ENCODE data around the gene TMEM183A.

The TMEM183A gene

GRCh38 chr1:203043830-203044545, 36.8 kb downstream of the TMEM183A start:
- H3K4me1 ChIP-seq (ENCODE audit: insufficient read depth, low read length) = no peaks in the 10 kb centered on the region
- no peak overlapping the region for H3K9ac ChIP-seq (ENCODE audit: low read depth, low read length)
- no peak overlapping the region for H3K4me3 ChIP-seq (ENCODE audit: low read length)
- no peaks in the 10 kb centered on the region for H3K36me3 ChIP-seq (ENCODE audit: insufficient read depth, low read depth, low read length)
- no peak overlapping the region for H3K27ac ChIP-seq (ENCODE audit: low read length)
- H3K9me3 ChIP-seq (ENCODE audit: insufficient read depth, low read depth, low read length) = no peaks in the 10 kb centered on the region
- no peaks in the 10 kb centered on the region; the same call in 1 of the 2 replicates for H3K27me3 ChIP-seq (ENCODE audit: insufficient read depth, low read length)

- Histone ChIP-seq H3K9me3 (ENCODE audit: insufficient read depth, low read depth, low read length) (no peaks in the 10 kb centered on the region), H3K27ac (ENCODE audit: low read length) (no peak overlapping the region), H3K9ac (ENCODE audit: low read depth, low read length) (no peak overlapping the region), H3K4me3 (ENCODE audit: low read length) (no peak overlapping the region), H3K27me3 (ENCODE audit: insufficient read depth, low read length) (no peaks in the 10 kb centered on the region; the same call in 1 of the 2 replicates), H3K4me1 (ENCODE audit: insufficient read depth, low read length) (no peaks in the 10 kb centered on the region), H3K36me3 (ENCODE audit: insufficient read depth, low read depth, low read length) (no peaks in the 10 kb centered on the region)
Observed at GRCh38 chr1:203044546-203045250, 37.5 kb downstream of the TMEM183A start.

- Histone ChIP-seq H3K9me3 (ENCODE audit: insufficient read depth, low read depth, low read length) (no peaks in the 10 kb centered on the region), H3K27ac (ENCODE audit: low read length) (no peak overlapping the region), H3K27me3 (ENCODE audit: insufficient read depth, low read length) (no peaks in the 10 kb centered on the region; the same call in 1 of the 2 replicates), H3K9ac (ENCODE audit: low read depth, low read length) (no peak overlapping the region), H3K36me3 (ENCODE audit: insufficient read depth, low read depth, low read length) (no peaks in the 10 kb centered on the region), H3K4me1 (ENCODE audit: insufficient read depth, low read length) (no peaks in the 10 kb centered on the region), H3K4me3 (ENCODE audit: low read length) (no peak overlapping the region)
Observed at GRCh38 chr1:203045336-203045735, 38.2 kb downstream of the TMEM183A start.

- no peak overlapping the region for H3K9ac ChIP-seq (ENCODE audit: low read depth, low read length)
- no peaks in the 10 kb centered on the region for H3K36me3 ChIP-seq (ENCODE audit: insufficient read depth, low read depth, low read length)
- no peaks in the 10 kb centered on the region for H3K9me3 ChIP-seq (ENCODE audit: insufficient read depth, low read depth, low read length)
- no peak overlapping the region for H3K4me3 ChIP-seq (ENCODE audit: low read length)
- no peaks in the 10 kb centered on the region for H3K4me1 ChIP-seq (ENCODE audit: insufficient read depth, low read length)
- H3K27ac ChIP-seq (ENCODE audit: low read length) = no peak overlapping the region
- no peaks in the 10 kb centered on the region; the same call in 1 of the 2 replicates for H3K27me3 ChIP-seq (ENCODE audit: insufficient read depth, low read length)
Observed at GRCh38 chr1:203045821-203046594, 38.8 kb downstream of the TMEM183A start.

GRCh38 chr1:203046984-203047630, 39.9 kb downstream of the TMEM183A start:
- Histone ChIP-seq H3K27ac (ENCODE audit: low read length) (no peak overlapping the region), H3K9me3 (ENCODE audit: insufficient read depth, low read depth, low read length) (no peaks in the 10 kb centered on the region), H3K36me3 (ENCODE audit: insufficient read depth, low read depth, low read length) (no peaks in the 10 kb centered on the region), H3K9ac (ENCODE audit: low read depth, low read length) (no peak overlapping the region), H3K4me3 (ENCODE audit: low read length) (no peak overlapping the region), H3K27me3 (ENCODE audit: insufficient read depth, low read length) (no peaks in the 10 kb centered on the region; the same call in 1 of the 2 replicates), H3K4me1 (ENCODE audit: insufficient read depth, low read length) (no peaks in the 10 kb centered on the region)

- H3K27me3 ChIP-seq (ENCODE audit: insufficient read depth, low read length) = no peaks in the 10 kb centered on the region; the same call in 1 of the 2 replicates
- no peak overlapping the region for H3K4me3 ChIP-seq (ENCODE audit: low read length)
- no peaks in the 10 kb centered on the region for H3K36me3 ChIP-seq (ENCODE audit: insufficient read depth, low read depth, low read length)
- H3K27ac ChIP-seq (ENCODE audit: low read length) = no peak overlapping the region
- H3K4me1 ChIP-seq (ENCODE audit: insufficient read depth, low read length) = no peaks in the 10 kb centered on the region
- H3K9me3 ChIP-seq (ENCODE audit: insufficient read depth, low read depth, low read length) = no peaks in the 10 kb centered on the region
- H3K9ac ChIP-seq (ENCODE audit: low read depth, low read length) = no peak overlapping the region
Observed at GRCh38 chr1:203048086-203048485, 40.9 kb downstream of the TMEM183A start.

GRCh38 chr1:203048555-203049051, 41.4 kb downstream of the TMEM183A start:
- no peaks in the 10 kb centered on the region for H3K9me3 ChIP-seq (ENCODE audit: insufficient read depth, low read depth, low read length)
- no peak overlapping the region for H3K9ac ChIP-seq (ENCODE audit: low read depth, low read length)
- H3K4me1 ChIP-seq (ENCODE audit: insufficient read depth, low read length) = peaks cover 2% of the 10 kb centered on the region; the same call in 1 of the 2 replicates
- H3K27me3 ChIP-seq (ENCODE audit: insufficient read depth, low read length) = no peaks in the 10 kb centered on the region; the same call in 1 of the 2 replicates
- H3K4me3 ChIP-seq (ENCODE audit: low read length) = no peak overlapping the region
- no peaks in the 10 kb centered on the region for H3K36me3 ChIP-seq (ENCODE audit: insufficient read depth, low read depth, low read length)
- H3K27ac ChIP-seq (ENCODE audit: low read length) = no peak overlapping the region

- Histone ChIP-seq H3K9ac (ENCODE audit: low read depth, low read length) (no peak overlapping the region), H3K4me3 (ENCODE audit: low read length) (no peak overlapping the region), H3K9me3 (ENCODE audit: insufficient read depth, low read depth, low read length) (no peaks in the 10 kb centered on the region), H3K36me3 (ENCODE audit: insufficient read depth, low read depth, low read length) (no peaks in the 10 kb centered on the region), H3K4me1 (ENCODE audit: insufficient read depth, low read length) (peaks cover 6% of the 10 kb centered on the region; the same call in 1 of the 2 replicates), H3K27me3 (ENCODE audit: insufficient read depth, low read length) (no peaks in the 10 kb centered on the region; the same call in 1 of the 2 replicates), H3K27ac (ENCODE audit: low read length) (no peak overlapping the region)
Observed at GRCh38 chr1:203049077-203049476, 41.9 kb downstream of the TMEM183A start.

GRCh38 chr1:203049576-203050180, 42.5 kb downstream of the TMEM183A start:
- H3K4me3 ChIP-seq (ENCODE audit: low read length) = no peak overlapping the region
- peaks cover 12% of the 10 kb centered on the region for H3K4me1 ChIP-seq (ENCODE audit: insufficient read depth, low read length)
- no peak overlapping the region for H3K9ac ChIP-seq (ENCODE audit: low read depth, low read length)
- no peaks in the 10 kb centered on the region for H3K36me3 ChIP-seq (ENCODE audit: insufficient read depth, low read depth, low read length)
- H3K27me3 ChIP-seq (ENCODE audit: insufficient read depth, low read length) = no peaks in the 10 kb centered on the region; the same call in 1 of the 2 replicates
- no peaks in the 10 kb centered on the region for H3K9me3 ChIP-seq (ENCODE audit: insufficient read depth, low read depth, low read length)
- H3K27ac ChIP-seq (ENCODE audit: low read length) = no peak overlapping the region

- H3K36me3 ChIP-seq (ENCODE audit: insufficient read depth, low read depth, low read length) = no peaks in the 10 kb centered on the region
- peaks cover 22% of the 10 kb centered on the region for H3K4me1 ChIP-seq (ENCODE audit: insufficient read depth, low read length)
- H3K27ac ChIP-seq (ENCODE audit: low read length) = no peak overlapping the region
- H3K4me3 ChIP-seq (ENCODE audit: low read length) = no peak overlapping the region
- H3K9me3 ChIP-seq (ENCODE audit: insufficient read depth, low read depth, low read length) = no peaks in the 10 kb centered on the region
- no peak overlapping the region for H3K9ac ChIP-seq (ENCODE audit: low read depth, low read length)
- no peaks in the 10 kb centered on the region; the same call in 1 of the 2 replicates for H3K27me3 ChIP-seq (ENCODE audit: insufficient read depth, low read length)
Observed at GRCh38 chr1:203050826-203051225, 43.7 kb downstream of the TMEM183A start.

All from iPS-20b (cell line).